MCF 10A (cell line): ENCODE results near the gene TAF15. TPM values are rescaled to one million over a fixed set of nuclear protein-coding genes. Genes with fewer than 3 reads are reported as not detected.

Source experiments
- BruUV-seq: library from RNA; stranded (reverse); fragments of 400-500 nt; replicated peaks from 2 replicates; lab custom pipeline; 2021; lab: Mats Ljungman, UMichigan
- CTCF ChIA-PET: fragments of 300-600 bp; sonication (Branson Sonifier 250); formaldehyde crosslinking; extraction: SDS; loops from one replicate; lab custom pipeline; 2021; ENCODE audit warnings: antibody characterized with exemption, inconsistent platforms; lab: Yijun Ruan, JAX
- POLR2A ChIA-PET: fragments of 300-600, 350-650 bp; sonication (Branson Sonifier 250); formaldehyde crosslinking; extraction: SDS; loops from one replicate; lab custom pipeline; 2020; ENCODE audit warnings: antibody characterized with exemption, inconsistent platforms; lab: Yijun Ruan, JAX
- DNase-seq: peaks from one replicate; pipeline ENCODE4 v3.0.0-alpha.2; 2018; ENCODE audit not compliant: unreplicated experiment
- H3K27ac Mint-ChIP-seq: one replicate; pipeline ENCODE4 v1.8.0; 2022; ENCODE audit warnings: mild to moderate bottlenecking, low read depth, mixed read lengths; ENCODE audit not compliant: unreplicated experiment
- H3K27me3 Mint-ChIP-seq: one replicate; pipeline ENCODE4 v1.8.0; 2022; ENCODE audit warnings: mixed read lengths; ENCODE audit not compliant: insufficient read depth, unreplicated experiment
- H3K36me3 Mint-ChIP-seq: one replicate; pipeline ENCODE4 v1.8.0; 2022; ENCODE audit warnings: mild to moderate bottlenecking, moderate library complexity, mixed read lengths; ENCODE audit not compliant: insufficient read depth, unreplicated experiment
- H3K4me1 Mint-ChIP-seq: one replicate; pipeline ENCODE4 v1.8.0; 2022; ENCODE audit warnings: mixed read lengths; ENCODE audit not compliant: insufficient read depth, unreplicated experiment
- H3K4me3 Mint-ChIP-seq: one replicate; pipeline ENCODE4 v1.8.0; 2022; ENCODE audit warnings: mild to moderate bottlenecking, moderate library complexity, mixed read lengths; ENCODE audit not compliant: unreplicated experiment
- H3K9me3 Mint-ChIP-seq: one replicate; pipeline ENCODE4 v1.8.0; 2022; ENCODE audit warnings: mixed read lengths; ENCODE audit not compliant: unreplicated experiment
- CTCF ChIP-seq: fragments of 200-600 bp; IDR thresholded peaks from one replicate; pipeline ENCODE4 v1.8.0; 2022; ENCODE audit warnings: antibody characterized with exemption, mild to moderate bottlenecking; ENCODE audit not compliant: unreplicated experiment
- intact Hi-C: fragments of 100-400 bp; cut with micrococcal nuclease; formaldehyde crosslinking; loops from 2 replicates; pipeline ENCODE4 v1.14.1; 2022
- total RNA-seq: library from RNA; stranded (reverse); gene quantifications from 2 replicates; pipeline ENCODE4 v1.2.3, GENCODE V29; 2022

Gene TAF15
- total RNA-seq, 1 experiment from 2014 or later = 337 TPM

DNA sequence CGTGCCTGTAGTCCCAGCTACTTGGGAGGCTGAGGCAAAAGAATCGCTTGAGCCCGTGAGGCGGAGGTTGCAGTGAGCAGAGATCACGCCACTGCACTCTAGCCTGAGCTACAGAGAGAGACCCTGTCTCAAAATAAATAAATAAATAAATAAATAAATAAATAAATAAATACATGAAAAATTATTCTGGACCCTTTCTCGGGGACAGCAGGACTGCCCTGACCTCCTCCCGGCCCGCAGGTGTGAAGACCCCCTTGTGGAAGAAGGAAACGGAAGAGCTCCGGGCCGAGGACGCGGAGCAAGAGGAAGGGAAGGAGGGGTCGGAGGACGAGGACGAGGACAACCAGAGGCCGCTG, 45.5 kb upstream of the TAF15 start:
- intact Hi-C loops = loop anchor here (1.0 kb wide), 1 partner anchor 46 kb away; the partner anchor contains the start of gene TAF15
- ChIA-PET CTCF (interaction anchor here (0.6 to 30.0 kb wide), 26 partner anchors 9 to 731 kb away, joined by 3 to 684 read pairs (median 4); partner anchors contain the start of genes MMP28 and TAF15), POLR2A (interaction anchor here (0.6 to 27.6 kb wide), 6 partner anchors 8 to 210 kb away, joined by 3 to 736 read pairs (median 4); partner anchors contain the start of genes MMP28 and TAF15)
- Mint-ChIP-seq H3K36me3 (peaks cover 14% of the 10 kb centered on the region), H3K27me3 (no peaks in the 10 kb centered on the region), H3K27ac (peak overlapping the region; percentile 87), H3K4me1 (peaks cover 13% of the 10 kb centered on the region), H3K4me3 (peak overlapping the region; percentile 75), H3K9me3 (no peaks in the 10 kb centered on the region)
- no peak for DNase-seq
- BruUV-seq = no TSS peak
- TF ChIP-seq CTCF = no peak

GRCh38 chr17:35764123-35764991, 44.9 kb upstream of the TAF15 start:
- BruUV-seq = no TSS peak
- DNase-seq = peak; percentile 87
- H3K9me3 Mint-ChIP-seq = no peaks in the 10 kb centered on the region
- H3K27me3 Mint-ChIP-seq = no peaks in the 10 kb centered on the region
- peak; percentile 92 for TF ChIP-seq CTCF
- peak overlapping the region; percentile 75 for H3K4me3 Mint-ChIP-seq
- ChIA-PET POLR2A (interaction anchor here (1.0 to 27.6 kb wide), 5 partner anchors 9 to 52 kb away, joined by 3 to 736 read pairs (median 5); partner anchors contain the start of genes MMP28 and TAF15), CTCF (interaction anchor here (0.5 to 30.0 kb wide), 31 partner anchors 8 to 1077 kb away, joined by 3 to 684 read pairs (median 4); partner anchors contain the start of genes MMP28 and TAF15)
- peaks cover 14% of the 10 kb centered on the region for H3K36me3 Mint-ChIP-seq
- peak overlapping the region; percentile 87 for H3K27ac Mint-ChIP-seq
- peaks cover 13% of the 10 kb centered on the region for H3K4me1 Mint-ChIP-seq
- intact Hi-C loops = loop anchor here (1.0 kb wide), 1 partner anchor 45 kb away; the partner anchor contains the start of gene TAF15

- H3K4me1 Mint-ChIP-seq = peaks cover 13% of the 10 kb centered on the region
- H3K27me3 Mint-ChIP-seq = no peaks in the 10 kb centered on the region
- no peak overlapping the region for H3K27ac Mint-ChIP-seq
- H3K9me3 Mint-ChIP-seq = no peaks in the 10 kb centered on the region
- DNase-seq = no peak
- peak overlapping the region; percentile 75 for H3K4me3 Mint-ChIP-seq
- H3K36me3 Mint-ChIP-seq = peaks cover 14% of the 10 kb centered on the region
- TF ChIP-seq CTCF = no peak
- no TSS peak for BruUV-seq
- POLR2A ChIA-PET = interaction anchor here (0.6 to 27.6 kb wide), 4 partner anchors 10 to 44 kb away, joined by 3 to 736 read pairs (median 247); partner anchors contain the start of genes MMP28 and TAF15
- intact Hi-C loops = no loop called here
- CTCF ChIA-PET = interaction anchor here (0.5 to 30.0 kb wide), 13 partner anchors 11 to 739 kb away, joined by 3 to 684 read pairs (median 5); partner anchors contain the start of genes MMP28 and TAF15
Measured at GRCh38 chr17:35765086-35765710, 44.1 kb upstream of the TAF15 start.
